ENCODE data around the gene SLC25A3. TPM values are rescaled to one million over a fixed set of nuclear protein-coding genes. Genes with fewer than 3 reads are reported as not detected.

Gene SLC25A3
- total and polyA plus RNA-seq, 9 of the 15 experiments (the other 6 are each of a cell fraction or from before 2014, with no cell fraction given): 264 to 766 (median 495) TPM

DNA sequence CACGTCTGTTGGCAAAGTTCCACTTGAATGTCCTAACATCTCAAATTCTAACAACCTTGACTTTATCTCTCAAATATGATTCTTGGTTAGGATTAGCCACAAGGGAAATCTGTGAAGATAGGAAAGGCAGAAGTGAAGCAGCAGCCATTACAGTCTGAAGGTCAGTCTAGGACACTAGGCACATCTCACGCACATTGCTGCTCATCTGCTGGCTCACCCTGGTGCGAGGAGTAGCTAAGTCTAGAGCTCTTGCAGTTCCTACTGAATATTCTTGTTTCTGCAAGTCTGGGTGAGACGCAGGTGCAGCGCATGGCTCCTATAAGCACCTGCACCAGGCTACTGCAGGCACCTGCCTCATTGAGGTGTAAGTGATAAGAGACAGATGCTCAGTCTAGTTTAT, 6.4 kb upstream of the SLC25A3 start:
- H3K4me1 ChIP-seq (replicated peaks in 1 of 2; ENCODE audit: control insufficient read depth in 2 of 2, insufficient read depth in 2 of 2, low read length in 2 of 2): peaks cover 5 to 7% of the 10 kb centered on the region in 2 experiments; a peak in 4 of 5 replicates
- H3K9ac ChIP-seq (ENCODE audit: insufficient read depth in 1 of 2, low read depth in 2 of 2, low read length in 2 of 2): no peak overlapping the region
- no TSS peak for BruUV-seq (replicated peaks)
- no peaks in the 10 kb centered on the region for H3K27me3 ChIP-seq (ENCODE audit: control insufficient read depth in 2 of 2, insufficient read depth in 2 of 2, low read length in 2 of 2)
- no peak overlapping the region for H3K4me3 ChIP-seq
- no peaks in the 10 kb centered on the region for H3K9me3 ChIP-seq (replicated peaks; ENCODE audit: control insufficient read depth, insufficient read depth, low read depth, low read length)
- intact Hi-C loops (cut with micrococcal nuclease): no loop called here
- DNase-seq (ENCODE audit: extremely low read depth in 1 of 4, low spot score in 3 of 4) (no peak), FAIRE-seq (no peak), ATAC-seq (no peak)
- no peaks in the 10 kb centered on the region for H3K9me1 ChIP-seq (ENCODE audit: control insufficient read depth, insufficient read depth, low read length)
- peak; percentile 71 for TF ChIP-seq ESRRA (IDR thresholded peaks at IDR 0.05; ENCODE audit: borderline replicate concordance, low read depth)
- TF ChIP-seq SMAD3 (CRISPR knock-in tag; conservative IDR thresholded peaks at IDR 0.05): no peak
- TF ChIP-seq BCL6 (CRISPR knock-in tag; IDR thresholded peaks at IDR 0.05): no peak
- TF ChIP-seq, protein P1, sequence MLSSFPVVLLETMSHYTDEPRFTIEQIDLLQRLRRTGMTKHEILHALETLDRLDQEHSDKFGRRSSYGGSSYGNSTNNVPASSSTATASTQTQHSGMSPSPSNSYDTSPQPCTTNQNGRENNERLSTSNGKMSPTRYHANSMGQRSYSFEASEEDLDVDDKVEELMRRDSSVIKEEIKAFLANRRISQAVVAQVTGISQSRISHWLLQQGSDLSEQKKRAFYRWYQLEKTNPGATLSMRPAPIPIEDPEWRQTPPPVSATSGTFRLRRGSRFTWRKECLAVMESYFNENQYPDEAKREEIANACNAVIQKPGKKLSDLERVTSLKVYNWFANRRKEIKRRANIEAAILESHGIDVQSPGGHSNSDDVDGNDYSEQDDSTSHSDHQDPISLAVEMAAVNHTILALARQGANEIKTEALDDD (IDR thresholded peaks at IDR 0.05): no peak
- TF ChIP-seq, protein P2, sequence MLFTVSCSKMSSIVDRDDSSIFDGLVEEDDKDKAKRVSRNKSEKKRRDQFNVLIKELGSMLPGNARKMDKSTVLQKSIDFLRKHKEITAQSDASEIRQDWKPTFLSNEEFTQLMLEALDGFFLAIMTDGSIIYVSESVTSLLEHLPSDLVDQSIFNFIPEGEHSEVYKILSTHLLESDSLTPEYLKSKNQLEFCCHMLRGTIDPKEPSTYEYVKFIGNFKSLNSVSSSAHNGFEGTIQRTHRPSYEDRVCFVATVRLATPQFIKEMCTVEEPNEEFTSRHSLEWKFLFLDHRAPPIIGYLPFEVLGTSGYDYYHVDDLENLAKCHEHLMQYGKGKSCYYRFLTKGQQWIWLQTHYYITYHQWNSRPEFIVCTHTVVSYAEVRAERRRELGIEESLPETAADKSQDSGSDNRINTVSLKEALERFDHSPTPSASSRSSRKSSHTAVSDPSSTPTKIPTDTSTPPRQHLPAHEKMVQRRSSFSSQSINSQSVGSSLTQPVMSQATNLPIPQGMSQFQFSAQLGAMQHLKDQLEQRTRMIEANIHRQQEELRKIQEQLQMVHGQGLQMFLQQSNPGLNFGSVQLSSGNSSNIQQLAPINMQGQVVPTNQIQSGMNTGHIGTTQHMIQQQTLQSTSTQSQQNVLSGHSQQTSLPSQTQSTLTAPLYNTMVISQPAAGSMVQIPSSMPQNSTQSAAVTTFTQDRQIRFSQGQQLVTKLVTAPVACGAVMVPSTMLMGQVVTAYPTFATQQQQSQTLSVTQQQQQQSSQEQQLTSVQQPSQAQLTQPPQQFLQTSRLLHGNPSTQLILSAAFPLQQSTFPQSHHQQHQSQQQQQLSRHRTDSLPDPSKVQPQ (CRISPR knock-in tag; IDR thresholded peaks at IDR 0.05; ENCODE audit: borderline replicate concordance): no peak
- no peaks in the 10 kb centered on the region for H4K20me1 ChIP-seq (replicated peaks; ENCODE audit: control insufficient read depth, insufficient read depth, low read length)
- CTCF ChIA-PET (ENCODE audit: low intra/inter-chr PET ratio): interaction anchor here (0.6 kb wide), 1 partner anchor 23 kb away, joined by 5 read pairs; no protein-coding TSS in a partner anchor
- H3K27ac ChIP-seq (ENCODE audit: extremely low read depth, low read depth, low read length): no peak overlapping the region
- no peak overlapping the region for H2AFZ ChIP-seq (ENCODE audit: low read depth, low read length)
- no peaks in the 10 kb centered on the region for H3K79me2 ChIP-seq (ENCODE audit: control insufficient read depth, insufficient read depth, low read length)
- no peak overlapping the region for H3K4me2 ChIP-seq (ENCODE audit: insufficient read depth, low read length)
- WGBS (ENCODE audit: insufficient coverage, low coverage, missing lambda C conversion rate): 41% methylated on average over 5 of the region's 5 CpGs
- POLR2A ChIA-PET: interaction anchor here (1.1 kb wide), 1 partner anchor 10 kb away, joined by 5 read pairs; no protein-coding TSS in a partner anchor
- in situ Hi-C loops (cut with MboI): no loop called here
- no peaks in the 10 kb centered on the region for H3K36me3 ChIP-seq (ENCODE audit: control insufficient read depth, insufficient read depth, low read length)

Measured in K562 (cell line).